Measurements from ENCODE around the gene RRBP1.

Gene RRBP1

DNA sequence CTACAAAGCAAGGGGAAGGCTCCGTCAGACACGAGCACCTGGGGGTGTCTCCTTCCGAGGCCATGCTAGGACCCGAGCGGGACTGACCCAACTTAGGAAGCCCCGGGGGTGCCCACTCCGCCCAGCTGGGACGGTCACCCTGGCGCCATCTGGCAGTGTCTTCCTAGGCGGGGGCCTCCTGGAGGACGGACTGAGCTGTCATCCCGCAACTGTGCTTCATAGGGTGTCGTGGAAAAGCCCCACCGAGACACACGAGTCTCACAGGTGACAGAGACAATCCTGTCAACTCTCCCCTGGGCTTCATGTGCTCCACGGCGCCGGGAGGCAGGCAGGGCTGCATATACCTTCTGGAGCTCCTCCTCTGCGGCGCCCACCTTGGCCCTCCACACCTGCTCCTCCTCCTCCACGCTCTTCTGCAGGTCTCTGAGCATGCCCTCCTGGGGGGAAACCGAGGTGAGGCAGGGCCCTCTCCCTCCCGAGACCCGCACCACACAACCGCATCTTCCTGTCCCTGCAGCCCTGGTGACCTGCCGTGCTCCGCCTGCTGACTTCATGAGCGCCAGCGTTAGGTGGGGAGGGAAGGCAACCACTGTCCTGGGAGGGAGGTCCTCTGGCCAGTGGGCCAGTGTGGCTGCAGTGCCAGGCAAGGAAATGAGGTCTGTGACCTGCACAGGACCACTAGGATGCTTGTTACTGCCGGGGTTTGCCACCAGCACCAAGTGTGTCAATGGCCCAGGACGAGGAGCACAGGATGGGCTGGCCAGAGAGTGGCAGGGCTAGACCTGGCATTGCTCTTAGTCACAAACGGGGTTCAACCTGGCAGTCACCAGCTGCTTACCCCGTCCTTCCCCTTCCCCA, 61.4 kb downstream of the RRBP1 start:
- DNase-seq, result no peak

DNA sequence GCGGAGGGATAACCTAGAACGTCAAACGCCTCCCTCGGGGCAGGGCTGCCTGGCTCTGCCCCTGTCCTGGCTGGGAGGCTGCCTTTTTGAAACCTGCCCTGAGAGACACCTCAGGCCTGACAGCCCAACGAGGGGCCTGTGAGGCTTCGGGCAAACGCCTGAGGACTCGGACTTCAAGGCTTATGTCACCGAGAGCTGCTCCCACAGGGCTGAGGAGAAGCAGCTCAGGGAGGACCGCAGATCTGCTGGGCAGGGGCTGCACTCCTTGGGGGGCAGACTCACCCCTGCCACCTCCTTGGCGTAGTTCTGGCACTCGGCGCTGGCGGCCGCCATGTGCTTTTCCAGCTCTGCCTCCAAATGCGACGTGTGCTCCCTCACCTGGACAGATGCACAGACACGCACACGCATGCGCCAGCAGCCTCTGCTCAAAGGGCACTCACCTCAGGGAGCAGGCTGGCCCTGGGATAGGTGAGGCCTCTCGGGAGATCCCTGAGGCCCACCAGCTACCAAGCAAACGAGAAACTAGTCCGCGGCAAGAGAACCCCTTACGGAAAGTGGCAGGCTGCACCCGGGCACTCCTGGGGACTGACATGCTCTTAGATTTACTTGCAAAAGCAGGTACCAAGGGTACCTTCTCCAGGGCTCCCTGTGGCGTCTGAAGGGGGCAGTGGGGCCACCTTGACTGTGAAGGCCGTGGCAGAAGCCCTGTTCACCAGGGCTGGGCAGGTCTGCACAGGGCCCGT, 62.5 kb downstream of the RRBP1 start:
- no peak for DNase-seq

DNA sequence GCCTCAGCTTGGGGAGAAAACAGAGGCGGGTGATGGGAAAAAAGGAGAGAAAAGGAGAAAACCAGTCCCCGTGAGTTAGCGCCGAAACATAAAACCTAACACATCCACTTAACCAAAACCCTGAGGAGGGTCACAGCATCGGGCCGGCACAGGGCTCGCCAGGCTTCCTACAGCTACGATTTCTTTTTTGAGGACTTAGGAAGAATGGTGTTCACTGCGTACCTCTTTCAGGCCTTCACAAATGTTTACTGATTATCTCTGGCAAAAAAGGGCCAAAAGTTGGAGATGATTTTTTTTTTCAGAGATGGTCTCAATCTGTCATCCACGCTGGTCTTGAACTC, 63.4 kb downstream of the RRBP1 start:
- no peak for DNase-seq

DNA sequence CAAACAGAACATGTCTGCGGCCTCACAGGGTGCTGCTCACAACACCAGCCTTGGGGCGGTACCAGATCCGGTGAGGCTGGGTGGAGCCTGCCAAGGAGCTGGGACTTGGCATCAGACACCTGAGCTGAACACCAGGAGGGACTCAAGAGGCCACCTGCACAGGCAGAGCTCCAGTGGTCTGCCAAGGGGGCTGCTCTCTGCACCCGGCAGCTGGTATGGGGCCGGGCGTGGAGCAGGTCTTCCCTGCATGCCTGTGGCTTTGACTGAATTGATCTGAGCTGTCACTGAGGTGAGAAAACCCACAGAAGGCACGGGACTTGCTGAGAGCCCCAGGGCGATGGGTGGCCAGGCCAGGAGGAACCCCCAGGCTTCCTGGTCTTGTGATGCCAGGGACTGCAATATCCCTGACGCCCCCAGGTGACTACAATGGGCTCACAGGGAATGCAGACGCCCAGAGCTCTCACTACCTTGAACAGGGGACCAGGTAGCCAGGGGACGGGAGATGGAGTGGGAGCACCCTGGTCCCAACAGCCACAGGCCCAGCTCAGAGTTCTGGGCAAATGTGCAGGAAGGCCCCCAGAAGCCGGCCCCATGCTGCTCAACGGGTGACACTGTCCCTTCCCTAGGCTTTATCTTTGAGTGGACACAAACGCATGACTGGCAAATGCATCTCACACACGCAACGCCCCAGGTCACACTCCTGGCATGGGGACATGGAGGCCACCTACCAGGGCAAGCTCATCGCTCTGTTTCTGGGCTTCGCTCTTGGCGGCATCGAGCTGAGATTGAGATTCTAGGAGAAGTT, 64.0 kb downstream of the RRBP1 start:
- DNase-seq, result no peak

DNA sequence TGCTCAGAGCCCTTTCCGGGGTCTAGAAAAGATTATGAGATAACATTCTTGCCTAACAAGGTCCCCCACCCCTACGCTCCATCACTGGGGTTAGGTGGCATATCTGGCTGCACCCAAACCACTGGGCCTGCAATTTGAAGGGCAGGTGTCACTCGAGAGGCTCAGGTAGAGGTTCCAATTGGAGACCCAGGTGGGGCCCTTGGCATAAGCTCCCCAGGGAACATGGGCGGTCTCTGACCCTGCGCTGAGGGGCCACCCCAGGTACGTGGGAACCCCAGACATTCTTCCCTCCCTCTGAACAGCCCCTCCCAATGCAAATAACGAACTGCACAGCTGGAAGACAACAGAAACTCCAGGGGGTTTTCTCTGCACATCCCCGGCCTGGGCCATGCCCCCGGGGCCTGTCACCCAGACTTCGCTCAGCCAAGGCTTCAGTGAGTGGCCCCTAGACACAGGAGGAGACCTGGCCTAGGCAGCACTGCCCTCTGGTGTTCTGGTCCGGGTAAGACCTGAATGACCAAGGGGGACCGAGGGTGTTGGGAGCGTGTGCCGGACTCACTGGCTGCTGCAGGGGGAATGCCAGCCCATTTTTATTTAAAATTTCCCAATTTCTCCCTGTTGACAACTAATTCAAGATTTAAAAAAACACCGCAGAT, 64.7 kb downstream of the RRBP1 start:
- DNase-seq, result peak; percentile 58 to 62

DNA sequence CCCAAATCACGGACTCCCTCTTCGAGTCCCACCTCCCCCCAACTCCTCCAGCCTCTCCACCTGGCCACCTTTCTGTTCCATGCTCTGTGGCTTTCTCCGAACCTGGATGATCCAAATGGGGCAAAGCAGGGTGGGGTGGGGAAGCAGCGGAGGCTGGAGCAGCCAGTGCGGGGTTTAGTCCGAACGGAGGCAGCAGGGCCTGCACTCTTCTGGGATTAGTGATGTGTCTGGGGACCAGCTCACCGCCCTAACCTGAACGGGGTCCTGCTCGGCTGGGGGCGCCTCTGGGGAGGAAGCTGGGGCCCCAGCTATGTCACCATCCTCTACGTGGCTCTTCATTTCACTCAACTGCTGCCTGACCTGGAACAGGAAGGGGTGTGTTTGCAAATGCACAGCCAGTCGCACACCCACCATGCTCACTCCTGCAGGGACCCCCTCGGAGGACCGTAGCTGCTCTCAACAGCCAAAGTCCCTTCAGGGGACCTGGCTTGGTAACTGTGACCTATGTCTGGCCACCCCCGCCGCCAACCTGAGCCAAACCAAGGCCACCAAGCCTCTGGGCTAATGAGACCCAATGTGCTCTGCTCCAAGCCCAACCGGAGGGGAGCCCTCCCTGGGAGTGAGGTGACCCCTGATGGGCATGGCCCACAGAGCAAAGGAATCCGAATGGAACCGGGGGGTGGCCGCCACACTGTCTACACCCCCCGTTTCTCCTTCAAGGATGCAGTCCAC, 65.4 kb downstream of the RRBP1 start:
- DNase-seq, result no peak

DNA sequence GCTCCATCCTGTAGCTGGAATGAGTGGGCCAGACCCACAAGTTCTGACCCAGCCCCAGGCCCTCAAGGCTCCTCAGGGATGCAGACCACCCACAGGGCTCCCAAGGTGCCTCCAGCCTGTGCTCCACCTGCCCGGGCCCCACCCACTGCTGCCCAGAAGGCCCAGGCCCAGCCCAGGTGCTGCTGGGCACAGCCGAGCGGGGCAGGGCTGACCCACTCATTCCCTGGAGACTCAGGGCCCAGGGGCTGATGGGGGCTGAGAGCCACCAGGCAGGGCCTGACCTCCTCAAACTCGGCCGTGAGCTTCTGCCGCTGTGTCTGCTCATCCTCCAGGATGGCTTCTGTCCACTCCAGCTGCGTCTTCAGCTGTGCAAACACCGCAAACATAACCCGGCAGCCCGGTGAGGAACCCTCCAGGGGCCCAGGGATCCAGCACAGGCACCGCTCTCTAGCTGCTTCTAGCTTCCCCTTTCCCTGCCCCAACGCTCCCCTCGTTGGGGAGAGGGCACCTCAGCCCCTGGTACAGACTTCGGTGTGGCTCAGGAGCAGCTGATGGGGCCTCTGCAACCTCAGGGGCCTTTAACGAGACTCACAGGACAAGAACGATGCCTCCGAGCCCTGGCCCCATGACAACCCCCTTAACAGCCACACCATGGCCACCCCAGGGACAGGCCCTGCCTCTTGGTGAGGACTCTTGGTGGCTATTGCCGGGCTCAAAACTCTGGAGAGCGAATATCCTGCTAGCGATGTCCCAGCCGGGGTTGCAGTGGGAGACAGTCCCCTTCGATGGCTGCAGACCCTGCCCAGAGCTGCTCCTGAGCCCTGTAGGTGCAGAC, 66.2 kb downstream of the RRBP1 start:
- no peak for DNase-seq

DNA sequence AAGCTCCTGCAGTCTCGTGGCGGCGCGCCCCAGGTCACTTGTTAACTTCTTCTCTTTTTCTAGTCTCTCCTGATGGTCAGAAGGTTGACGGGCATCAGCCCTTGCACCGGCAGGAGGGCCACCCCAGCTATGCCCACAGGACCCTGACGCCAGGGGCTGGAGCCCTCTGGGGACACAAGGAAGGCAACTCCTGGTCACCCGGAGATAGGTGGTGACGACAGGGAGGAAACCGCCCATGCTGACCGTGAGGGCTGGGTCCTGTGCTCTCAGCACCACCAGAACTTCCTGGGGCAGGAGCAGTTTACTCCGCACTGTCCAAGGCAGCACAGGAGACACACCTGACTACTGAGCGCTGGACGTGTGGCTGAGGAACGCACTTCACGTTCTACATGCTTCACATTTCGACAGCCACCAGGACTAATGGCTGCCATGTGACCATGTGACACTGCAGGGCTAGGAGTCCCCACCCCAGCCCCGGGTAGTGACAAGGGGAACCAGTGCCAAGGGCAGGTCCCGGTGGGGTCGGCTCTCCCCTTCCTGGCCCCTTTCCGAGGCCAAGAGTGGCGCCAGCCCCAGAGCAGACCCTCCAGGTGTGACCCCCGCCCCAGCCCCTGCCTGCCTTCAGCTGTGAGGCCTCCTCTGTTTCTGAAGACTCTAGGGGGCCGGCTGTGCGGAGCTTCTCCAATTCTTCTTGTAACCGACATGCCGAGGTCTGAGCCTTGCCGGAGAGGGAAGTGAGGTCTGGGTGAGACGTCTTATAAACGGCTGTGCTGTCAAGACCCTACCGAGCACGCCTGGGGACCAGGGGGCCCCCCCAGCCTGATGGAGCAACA, 67.0 kb downstream of the RRBP1 start:
- no peak for DNase-seq

DNA sequence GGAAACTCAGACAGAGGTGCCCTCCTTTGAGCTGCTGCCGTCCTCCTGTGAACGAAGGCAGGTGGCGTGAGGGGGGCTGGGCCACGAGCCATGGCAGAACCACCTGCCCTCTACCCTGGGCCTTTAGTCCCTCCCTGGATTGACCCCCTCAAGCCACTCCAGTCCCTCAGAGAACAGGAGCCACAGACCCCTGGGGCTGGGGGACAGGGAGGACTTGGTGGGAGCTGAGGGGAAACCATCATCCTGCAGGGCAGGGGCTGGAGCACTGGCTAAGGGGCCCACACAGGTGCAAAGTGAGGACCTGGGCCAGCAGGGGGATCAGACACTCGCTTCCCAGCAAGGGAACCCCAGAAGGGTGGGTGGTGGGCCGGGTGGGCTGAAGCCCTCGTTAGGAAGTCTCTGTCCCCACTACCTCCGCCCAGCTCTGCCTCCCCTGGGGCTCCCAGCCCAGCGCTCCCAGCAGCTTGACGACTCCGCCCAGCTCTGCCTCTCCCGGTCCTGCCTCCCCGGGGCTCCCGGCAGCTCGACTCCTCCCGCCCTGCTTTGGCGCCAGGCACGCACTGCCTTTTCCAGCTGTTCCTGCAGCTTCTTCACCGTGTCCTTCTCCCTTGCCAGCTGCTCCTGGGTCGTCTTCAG, 67.7 kb downstream of the RRBP1 start:
- DNase-seq, result no peak

DNA sequence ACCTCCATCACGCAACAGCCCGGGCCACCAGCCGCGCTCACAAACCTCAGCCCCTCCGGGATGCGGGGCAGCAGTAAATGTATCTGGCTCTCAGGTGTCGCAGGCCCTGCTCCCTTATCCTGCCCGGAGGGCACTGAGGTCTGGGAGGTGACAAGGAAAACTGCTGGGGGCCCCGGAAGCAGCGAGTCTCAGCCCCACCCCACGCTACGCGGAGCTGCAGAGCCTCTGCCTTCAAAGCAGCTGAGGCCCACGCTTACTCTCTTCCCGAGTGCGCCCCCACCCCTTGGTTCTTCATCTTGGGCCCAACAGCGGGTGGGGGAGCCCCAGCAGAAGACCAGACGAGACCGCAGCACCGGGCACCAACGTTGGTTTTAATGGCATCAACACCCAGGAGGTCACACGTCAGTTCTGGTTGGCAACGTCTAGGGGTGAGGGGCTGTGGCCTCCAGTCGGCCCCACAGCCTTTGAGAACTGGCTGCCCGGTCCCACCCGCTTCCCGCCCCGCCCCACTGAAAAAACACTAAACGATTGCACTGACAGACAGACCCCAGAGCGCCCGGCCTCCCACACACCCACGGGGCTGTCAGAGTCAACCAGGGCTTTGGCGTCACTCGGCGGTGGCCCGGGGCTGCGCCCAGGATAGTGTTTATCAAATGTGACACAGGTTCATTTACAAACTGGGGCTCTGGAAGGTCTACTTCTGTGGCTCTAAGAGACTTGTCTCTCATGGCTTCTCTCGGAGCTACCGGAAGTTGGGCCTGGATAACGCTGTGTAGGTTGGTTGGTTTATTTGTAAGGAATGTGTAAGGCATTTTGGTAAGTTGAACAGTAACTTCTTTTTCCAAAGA, 68.5 kb downstream of the RRBP1 start:
- no peak for DNase-seq

DNA sequence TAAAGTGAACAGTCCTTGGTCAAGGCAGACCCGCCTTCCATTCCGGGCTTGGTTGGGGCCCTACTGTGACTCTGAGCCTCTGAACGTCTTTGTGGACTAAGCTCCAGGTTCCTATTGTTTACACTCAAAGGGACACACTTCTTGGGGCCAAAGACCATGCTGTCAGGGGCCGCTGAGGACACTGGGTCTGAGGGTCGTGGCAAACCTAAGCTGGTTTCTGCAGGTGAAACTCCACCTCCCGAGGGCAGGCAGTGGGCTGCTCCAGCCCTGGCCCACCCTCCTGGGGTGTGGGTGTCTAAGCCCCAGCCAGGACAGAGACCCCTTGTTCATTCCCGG, 69.1 kb downstream of the RRBP1 start:
- DNase-seq, result no peak

DNA sequence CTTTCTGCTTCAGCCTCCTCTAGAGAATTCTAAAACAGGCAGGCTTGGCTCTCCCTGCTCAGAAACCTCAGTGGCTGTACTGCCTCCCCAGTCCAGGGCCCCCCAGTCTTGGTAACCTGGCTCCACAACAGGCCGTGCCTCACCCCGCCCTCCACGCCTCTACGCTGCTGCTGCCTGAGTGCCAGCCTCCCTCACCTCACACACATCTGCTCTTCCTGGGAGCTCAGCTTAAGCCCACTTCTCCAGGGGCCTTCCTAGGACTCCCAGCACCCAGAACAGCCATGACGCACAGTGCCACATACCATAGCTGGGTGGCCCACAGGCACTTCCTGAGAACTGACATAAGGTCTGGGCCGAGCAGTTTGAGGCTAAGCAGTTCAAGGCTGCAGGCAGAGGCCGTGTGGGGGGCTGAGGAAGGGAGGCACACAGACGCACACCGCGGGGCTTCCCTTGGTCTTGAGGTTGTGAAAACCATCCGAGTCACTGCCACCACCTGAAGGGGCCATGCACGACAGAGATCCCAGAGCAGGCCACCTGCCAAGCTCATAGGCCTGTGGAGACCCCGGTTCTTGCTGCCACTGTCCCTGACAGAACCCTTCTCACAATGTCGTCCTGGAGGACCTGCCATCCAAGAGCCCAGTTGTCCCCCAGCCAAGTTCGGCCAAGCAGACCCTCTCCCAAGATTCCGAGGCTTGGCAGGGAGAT, 69.6 kb downstream of the RRBP1 start:
- DNase-seq, result no peak

DNA sequence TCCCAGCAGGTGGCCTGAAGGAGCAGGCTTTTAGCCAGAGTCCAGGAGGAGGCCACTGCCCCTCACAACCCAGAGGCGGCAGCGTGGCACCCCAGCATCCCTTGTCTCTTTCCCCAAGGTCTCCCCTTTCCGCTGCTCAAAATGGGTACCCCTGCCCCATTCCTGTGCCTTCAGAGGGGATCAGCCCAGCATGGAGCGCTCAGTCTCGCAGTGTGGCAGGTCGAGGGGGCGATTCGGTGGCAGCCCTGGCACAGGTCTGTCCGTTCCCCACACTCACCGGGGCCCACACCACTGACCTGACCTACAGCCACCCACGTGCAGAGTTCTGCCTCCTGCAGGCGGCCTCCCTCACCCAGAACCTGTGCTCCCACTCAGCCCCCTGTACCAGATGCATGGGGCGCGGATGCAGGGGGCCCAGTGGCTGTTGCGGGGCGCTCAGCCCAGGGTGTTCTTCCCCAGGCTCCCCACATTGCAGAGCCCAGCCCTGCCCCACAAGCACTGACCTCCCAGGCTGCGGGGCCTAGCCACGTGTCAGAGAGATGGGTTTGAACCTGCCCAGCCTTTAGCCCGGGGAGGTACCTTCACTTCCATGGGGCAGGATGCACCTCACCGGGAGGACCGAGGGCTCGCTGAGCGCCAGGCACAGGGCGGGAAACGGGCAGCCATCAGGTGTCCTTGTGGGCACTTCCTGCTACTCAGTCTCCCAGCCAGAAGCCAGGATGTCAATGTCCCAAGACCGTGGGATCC, 70.3 kb downstream of the RRBP1 start:
- DNase-seq, result no peak

DNA sequence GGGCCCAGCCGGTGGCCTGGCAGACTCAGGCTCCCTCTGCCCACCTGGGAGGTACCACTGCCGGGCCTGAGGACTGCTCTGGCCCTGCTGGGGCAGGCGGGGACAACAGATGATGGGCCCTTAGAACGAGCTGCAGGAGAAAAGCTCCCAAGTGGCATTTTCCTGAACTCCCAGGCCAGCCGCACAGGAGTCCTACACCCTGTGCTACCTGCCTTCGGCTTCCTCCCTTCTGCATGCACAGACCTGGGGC, 70.8 kb downstream of the RRBP1 start:
- DNase-seq, result no peak

DNA sequence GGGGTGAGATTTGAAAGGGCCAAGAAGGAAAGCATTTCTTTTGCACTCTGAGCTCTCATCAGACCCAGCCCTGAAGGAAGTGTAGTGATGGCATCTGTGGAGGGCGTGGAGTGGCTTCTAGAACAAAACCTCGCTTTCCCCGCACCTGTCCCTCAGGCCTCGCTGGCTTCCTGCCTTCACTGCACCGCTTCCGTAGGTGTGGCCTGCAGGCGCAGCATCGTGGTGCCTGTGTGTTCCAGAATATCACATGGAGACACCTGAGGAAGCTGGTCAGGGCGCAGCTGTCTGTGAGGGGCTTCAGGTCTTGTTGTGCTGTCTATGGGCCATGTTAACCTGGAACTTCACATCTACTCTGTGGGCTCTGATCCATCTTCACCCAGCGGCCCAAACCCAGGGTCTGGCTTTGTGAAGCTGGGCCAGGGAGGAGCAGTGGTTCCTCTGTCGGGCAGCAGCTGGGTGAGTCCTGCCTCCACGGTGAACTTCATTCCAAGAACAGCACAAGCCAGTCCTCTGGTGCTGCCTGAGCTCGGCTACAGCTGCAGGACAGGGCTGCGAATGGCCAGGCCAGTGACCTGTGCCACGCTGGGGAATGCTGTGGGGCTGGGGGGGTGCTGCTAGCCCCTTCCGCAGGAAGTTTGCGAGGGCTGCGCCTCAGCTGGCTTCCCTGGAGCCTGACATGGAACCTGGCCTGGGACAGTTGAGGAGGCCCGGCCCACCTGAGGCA, 71.3 kb downstream of the RRBP1 start:
- no peak for DNase-seq

DNA sequence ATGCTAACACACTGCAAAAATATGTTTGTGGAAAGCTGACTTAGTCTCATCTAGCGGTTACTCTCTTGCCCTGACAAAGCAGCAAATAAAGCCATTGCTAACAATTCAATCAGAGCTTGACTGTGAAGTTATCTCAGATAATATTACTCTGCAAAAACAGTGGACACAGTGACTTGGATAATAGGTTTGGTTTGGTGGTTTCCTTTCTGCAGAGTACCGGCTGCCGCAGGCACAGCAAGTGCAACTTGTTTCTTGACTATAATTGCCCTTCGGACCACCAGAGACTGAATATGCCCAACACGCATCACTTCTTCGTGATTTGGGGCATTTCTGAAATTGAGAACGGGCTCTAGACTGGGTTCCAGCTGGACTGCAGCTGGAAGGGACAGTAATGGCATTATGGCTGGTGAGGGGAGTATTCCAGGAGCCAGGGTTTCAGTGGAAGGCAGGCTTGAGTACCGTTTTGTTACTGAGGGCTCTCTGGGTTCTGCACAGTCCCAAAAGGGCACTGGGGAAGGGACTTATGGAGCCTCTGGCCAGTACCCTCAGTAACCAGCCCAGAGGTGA, 72.1 kb downstream of the RRBP1 start:
- no peak for DNase-seq

Data from hippocampal formation (tissue), 2 donors.